Stomach (tissue), 9 donors: ENCODE results near the gene FREM1. TPM values are rescaled to one million over a fixed set of nuclear protein-coding genes. Genes with fewer than 3 reads are reported as not detected.

Experiments
- DNase-seq, 2 donors: peaks; one replicate each; pipeline versions ENCODE4 v3.0.0 to v3.0.0-alpha.2; 2013 to 2019
- H3K27ac ChIP-seq, 5 donors: fragments of 200-600 bp in 4 of 5; sonication (generic) in 4 of 5; one replicate each; pipeline ENCODE4 v1.5.1; 2013 to 2019; ENCODE audit warnings: mild to moderate bottlenecking in 1 of 5, moderate library complexity in 1 of 5
- H3K27me3 ChIP-seq, 3 donors: fragments of 200-600 bp; sonication (generic); one replicate each; pipeline ENCODE4 v1.5.1; 2017 to 2019; ENCODE audit warnings: mixed run types in 1 of 3
- H3K36me3 ChIP-seq, 4 donors: fragments of 200-600 bp; sonication (generic); 1 replicate in 3 of 4; 2 replicates in 1 of 4; pipeline ENCODE4 v1.5.1; 2016 to 2019
- H3K4me1 ChIP-seq, 4 donors: fragments of 200-600 bp; sonication (generic); one replicate each; pipeline ENCODE4 v1.5.1; 2016 to 2019
- H3K4me3 ChIP-seq, 4 donors: fragments of 200-600 bp; sonication (generic) in 3 of 4; one replicate each; pipeline ENCODE4 v1.5.1; 2016 to 2019; ENCODE audit warnings: mild to moderate bottlenecking in 1 of 4
- H3K9me3 ChIP-seq, 4 donors: fragments of 200-600 bp; sonication (generic); one replicate each; pipeline ENCODE4 v1.5.1; 2016 to 2019
- CTCF ChIP-seq, 7 experiments: fragments of 450-650 bp in 4 of 7; fragments of 200-600 bp in 3 of 7; sonication (generic) in 3 of 7; IDR thresholded peaks; one replicate each; pipeline ENCODE4 v1.5.1; 2016 to 2019; ENCODE audit warnings: antibody characterized with exemption in 7 of 7, control low read depth in 2 of 7, mild to moderate bottlenecking in 1 of 7
- EP300 ChIP-seq: sonication (generic); formaldehyde crosslinking; IDR thresholded peaks from one replicate; pipeline ENCODE4 v1.6.1; 2017; ENCODE audit warnings: antibody characterized with exemption
- POLR2A ChIP-seq, 4 donors: fragments of 450-650 bp; IDR thresholded peaks; one replicate each; pipeline ENCODE4 v1.6.1; 2016; ENCODE audit warnings: antibody characterized with exemption in 4 of 4, control low read depth in 2 of 4, mild to moderate bottlenecking in 1 of 4, moderate library complexity in 1 of 4
- POLR2AphosphoS5 ChIP-seq, 3 donors: sonication (generic); formaldehyde crosslinking; IDR thresholded peaks; one replicate each; pipeline ENCODE4 v1.6.1; 2016; ENCODE audit warnings: antibody characterized with exemption in 3 of 3
- WGBS, 5 donors: extraction: QIAGEN DNeasy Blood & Tissue Kit in 3 of 5; methylation state at CpG; one replicate each; pipeline versions ENCODE4 v1.1.5 to v1.1.7; 2013 to 2018; 5-methylcytosine and 5-hydroxymethylcytosine counted together
- intact Hi-C: fragments of 100-400 bp; cut with DNase I; formaldehyde crosslinking; loops from one replicate; pipeline ENCODE4 v1.15.1; 2023; ENCODE audit warnings: low total_unique reads
- polyA plus RNA-seq, 3 donors: library from polyadenylated mRNA; stranded (reverse); fragments of 200-250 nt; gene quantifications; one replicate each; pipeline ENCODE4 v1.2.3, GENCODE V29; 2013
- total RNA-seq, 5 donors: library from RNA; depleted of rRNA; stranded (reverse); fragments of >200 nt; gene quantifications; one replicate each; pipeline versions ENCODE4 v1.1.0 to v1.2.3, GENCODE V29; 2014 to 2016
- donor health status: healthy with polysubstance abuse.
- donor health status: Bipolar disorder and iron deficiency.
- donor health status: healthy.

FREM1 gene
- total and polyA plus RNA-seq, 8 donors = 0.12 to 14.7 (median 0.58) TPM; not detected in 1

- Histone ChIP-seq H3K4me1 (no peaks in the 10 kb centered on the region), H3K4me3 (no peak overlapping the region), H3K27me3 (no peaks in the 10 kb centered on the region), H3K36me3 (no peaks in the 10 kb centered on the region), H3K27ac (no peak overlapping the region), H3K9me3 (no peaks in the 10 kb centered on the region)
- WGBS, 5 donors = 80 to 87% (median 84%) methylated on average over 8 of the region's 8 CpGs
- DNase-seq = no peak
- intact Hi-C loops = no loop called here
- TF ChIP-seq EP300 = no peak
- TF ChIP-seq POLR2A (IDR thresholded peaks at IDR 0.05) = no peak
- TF ChIP-seq CTCF (IDR thresholded peaks at IDR 0.05) = no peak
- no peak for TF ChIP-seq POLR2AphosphoS5 (IDR thresholded peaks at IDR 0.05)
Measured at GRCh38 chr9:14782286-14783051, 127.8 kb downstream of the FREM1 start.

GRCh38 chr9:14780693-14781092 lies 129.5 kb downstream of the FREM1 start:
- H3K4me1 ChIP-seq = no peaks in the 10 kb centered on the region
- no peak for DNase-seq
- 78 to 92% (median 82%) methylated on average over 4 of the region's 4 CpGs for WGBS, 5 donors
- no peaks in the 10 kb centered on the region for H3K36me3 ChIP-seq
- H3K27me3 ChIP-seq = no peaks in the 10 kb centered on the region
- no peak overlapping the region for H3K4me3 ChIP-seq
- intact Hi-C loops = no loop called here
- no peak overlapping the region for H3K27ac ChIP-seq
- no peaks in the 10 kb centered on the region for H3K9me3 ChIP-seq
- no peak for TF ChIP-seq EP300
- TF ChIP-seq POLR2A (IDR thresholded peaks at IDR 0.05) = no peak
- TF ChIP-seq POLR2AphosphoS5 (IDR thresholded peaks at IDR 0.05) = no peak
- TF ChIP-seq CTCF (IDR thresholded peaks at IDR 0.05) = no peak

- WGBS, 5 donors = 78 to 85% (median 79%) methylated on average over 5 of the region's 5 CpGs
- no peak for TF ChIP-seq EP300
- no peak for TF ChIP-seq CTCF (IDR thresholded peaks at IDR 0.05)
- TF ChIP-seq POLR2AphosphoS5 (IDR thresholded peaks at IDR 0.05) = no peak
- no peak for TF ChIP-seq POLR2A (IDR thresholded peaks at IDR 0.05)
- intact Hi-C loops = no loop called here
- no peaks in the 10 kb centered on the region for H3K36me3 ChIP-seq
- H3K27ac ChIP-seq = no peak overlapping the region
- H3K27me3 ChIP-seq = no peaks in the 10 kb centered on the region
- H3K9me3 ChIP-seq = no peaks in the 10 kb centered on the region
- no peak overlapping the region for H3K4me3 ChIP-seq
- no peak for DNase-seq
- no peaks in the 10 kb centered on the region for H3K4me1 ChIP-seq
Measured at GRCh38 chr9:14780251-14780650, 130.0 kb downstream of the FREM1 start.

GRCh38 chr9:14779566-14780022 lies 130.6 kb downstream of the FREM1 start:
- no peak for DNase-seq
- intact Hi-C loops = no loop called here
- Histone ChIP-seq H3K27ac (no peak overlapping the region), H3K4me1 (no peaks in the 10 kb centered on the region), H3K4me3 (no peak overlapping the region), H3K9me3 (no peaks in the 10 kb centered on the region), H3K27me3 (no peaks in the 10 kb centered on the region), H3K36me3 (no peaks in the 10 kb centered on the region)
- TF ChIP-seq POLR2AphosphoS5 (IDR thresholded peaks at IDR 0.05) = no peak
- no peak for TF ChIP-seq EP300
- no peak for TF ChIP-seq POLR2A (IDR thresholded peaks at IDR 0.05)
- no peak for TF ChIP-seq CTCF (IDR thresholded peaks at IDR 0.05)
- WGBS, 5 donors = 80 to 88% (median 85%) methylated on average over 11 of the region's 11 CpGs
